DMS79 (cell line): ENCODE results near the gene ZFR.
"Not testable (repeated sequence)": the region's sequence is repeated elsewhere in the genome, so short reads cannot be mapped to it uniquely, and the experiment has no call there.

ENCODE experiments used
- DNase-seq: peaks from one replicate; lab custom pipeline; 2025; lab: John Stamatoyannopoulos, UW

Gene ZFR

DNA sequence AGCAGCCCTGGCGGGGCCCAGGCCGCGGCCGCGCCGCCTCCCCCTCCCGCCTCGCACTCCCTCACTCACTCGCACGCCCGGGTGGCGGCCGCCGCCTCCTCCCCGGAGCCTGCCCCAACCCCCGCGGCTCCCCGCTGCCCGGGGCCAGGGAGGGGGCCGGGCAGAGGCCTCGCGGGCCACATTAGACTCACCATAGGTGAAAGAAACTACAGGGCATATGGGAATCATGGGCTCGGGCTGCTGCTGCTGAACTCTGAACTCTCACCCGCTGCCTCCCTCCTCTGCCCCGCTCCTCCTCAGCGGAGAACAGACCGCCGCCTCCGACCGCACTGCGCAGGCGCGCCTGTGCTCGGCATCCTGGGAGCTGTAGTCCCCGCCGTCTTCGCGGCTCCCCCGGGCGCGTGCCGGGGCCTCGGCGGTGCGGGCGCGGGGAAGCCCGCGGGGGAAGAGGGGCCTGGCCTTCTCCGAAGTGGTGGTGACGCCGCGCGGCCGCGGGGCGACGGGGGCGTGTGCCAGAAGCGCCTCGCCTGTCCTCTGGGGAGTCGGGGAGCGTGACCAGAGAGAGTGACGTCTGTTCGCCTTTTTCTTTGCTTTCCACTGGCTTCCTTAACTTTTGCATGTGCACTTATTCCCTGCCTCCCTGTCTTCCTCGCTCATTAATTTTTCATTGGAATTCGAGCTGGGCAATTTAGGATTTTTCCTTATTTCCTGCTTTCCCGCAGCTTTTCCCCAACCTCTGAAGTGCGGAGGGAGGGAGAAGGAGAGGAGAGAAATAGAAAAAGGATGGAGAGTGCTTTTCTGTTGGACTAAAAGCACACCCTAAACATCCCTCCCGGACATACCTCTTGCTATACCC is at the start of gene ZFR:
TSS of gene ZFR (minus strand) at position 310 of the 856 bp plus-strand sequence. CDS start at position 228, 82 bp downstream.
- DNase-seq = peak; percentile 6

DNA sequence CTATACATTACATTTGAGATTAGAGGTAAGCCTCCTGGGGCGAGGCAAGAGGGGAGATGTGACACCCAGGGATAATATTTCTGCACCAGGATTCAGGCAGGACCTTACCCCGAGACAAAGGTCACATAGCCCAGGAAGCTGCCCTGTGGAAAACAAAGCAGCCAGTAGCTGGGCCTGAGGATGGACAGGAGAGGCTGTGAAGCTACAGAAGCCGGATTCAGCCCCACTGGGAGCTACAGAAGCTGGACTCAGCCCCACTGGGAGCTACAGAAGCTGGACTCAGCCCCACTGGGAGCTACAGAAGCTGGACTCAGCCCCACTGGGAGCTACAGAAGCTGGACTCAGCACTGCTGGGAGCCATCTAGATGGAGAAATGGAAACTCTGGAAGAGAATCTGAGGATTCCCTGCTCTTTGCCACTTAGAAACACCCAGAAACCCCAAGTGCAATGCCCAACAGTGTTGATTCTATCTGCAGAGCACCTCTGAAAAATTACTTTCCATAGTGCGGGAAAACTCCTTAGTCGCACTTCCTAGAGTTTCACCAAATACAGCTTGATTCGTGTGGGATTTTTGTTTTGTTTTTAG is 46.5 kb upstream of the ZFR start:
- DNase-seq = no peak

DNA sequence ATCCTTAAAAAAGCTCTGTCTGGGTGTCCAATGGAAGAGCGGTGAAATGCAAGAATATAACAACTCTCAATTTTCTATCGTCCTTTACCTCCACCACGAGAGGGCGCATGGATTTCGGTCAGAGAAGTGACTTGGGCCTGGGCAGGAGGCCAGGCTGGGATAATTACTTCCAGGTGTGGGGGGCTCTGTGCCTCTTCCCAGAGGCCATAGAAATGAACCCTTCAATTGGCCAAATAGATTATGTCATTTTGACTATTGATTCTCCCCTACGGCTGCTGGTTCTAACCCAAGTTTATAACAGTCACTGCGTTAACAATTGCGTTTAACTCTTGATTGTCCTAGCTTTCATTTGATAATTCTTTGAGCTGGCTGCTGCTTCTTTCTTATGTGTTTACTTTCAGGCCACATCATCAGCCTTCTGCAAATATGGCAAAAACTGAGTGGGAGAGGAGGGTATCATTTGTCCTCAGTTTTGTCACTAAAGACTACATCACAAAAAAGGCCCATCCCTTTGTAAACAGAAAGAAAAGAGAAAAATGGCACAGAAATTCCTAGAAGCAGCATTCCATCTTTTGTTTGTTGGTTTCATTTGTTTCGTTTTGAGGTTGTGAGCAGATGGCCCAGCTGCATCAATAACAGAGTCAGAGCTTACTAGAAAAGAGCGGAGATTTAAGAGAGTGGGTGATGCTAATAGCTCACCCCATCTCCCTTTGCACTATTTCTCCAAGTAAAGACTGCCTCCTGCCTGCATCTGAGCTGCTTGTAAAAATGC is 45.4 kb upstream of the ZFR start:
- peak; percentile 21 for DNase-seq

DNA sequence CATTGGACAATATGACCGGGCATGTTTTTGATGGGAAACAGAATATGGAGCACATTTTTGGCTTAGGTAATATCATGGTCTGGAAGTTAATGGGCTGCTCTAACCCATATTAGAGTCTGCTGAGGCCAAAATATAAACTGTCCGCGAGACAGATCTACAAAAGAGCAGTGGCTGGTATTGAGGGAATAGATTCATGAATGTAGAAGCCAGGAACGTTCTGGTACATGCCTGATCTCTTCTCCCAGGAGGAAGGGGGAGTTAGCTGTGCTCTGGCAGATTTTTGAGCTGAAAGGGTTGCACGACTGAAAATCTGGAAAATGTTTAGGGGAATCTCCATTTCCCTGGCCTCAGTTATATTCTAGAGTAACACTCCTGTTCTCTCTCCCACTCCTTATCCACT is 42.9 kb upstream of the ZFR start:
- DNase-seq = no peak

DNA sequence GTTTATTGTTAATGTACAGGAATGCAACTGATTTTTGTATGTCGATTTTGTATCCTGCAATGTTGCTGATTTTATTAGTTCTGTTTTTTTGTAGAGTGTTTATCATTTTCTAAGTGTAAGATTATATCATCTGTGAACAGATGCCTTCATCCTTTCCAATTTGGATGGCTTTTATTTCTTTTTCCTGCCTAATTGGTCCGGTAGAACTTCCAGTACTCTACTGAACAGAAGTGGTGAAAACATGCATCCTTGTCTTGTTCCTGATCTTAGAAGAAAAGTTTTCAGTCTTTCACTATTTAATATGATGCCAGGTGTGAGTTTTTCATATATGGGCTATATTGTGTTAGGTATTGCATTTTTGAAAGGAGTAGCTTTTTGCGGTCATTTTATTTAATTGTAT is 42.5 kb upstream of the ZFR start:
- no peak for DNase-seq

DNA sequence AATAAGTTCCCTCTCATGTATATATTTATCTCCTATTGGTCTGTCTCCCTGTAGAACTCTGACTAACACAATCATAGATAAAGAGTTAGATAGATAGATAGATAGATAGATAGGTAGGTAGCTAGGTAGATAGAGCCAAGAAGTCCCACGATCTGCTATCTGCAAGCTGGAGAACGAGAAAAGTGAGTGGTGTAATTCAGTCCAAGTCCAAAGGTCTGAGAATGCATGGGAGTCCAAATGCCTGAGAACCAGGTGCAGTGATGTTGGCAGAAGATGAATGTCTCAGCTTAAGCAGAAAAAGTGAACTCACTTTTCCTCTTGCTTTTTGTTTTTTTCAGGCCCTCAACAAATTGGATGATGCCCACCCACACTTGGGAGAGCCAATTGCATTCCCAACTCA is 37.7 kb upstream of the ZFR start:
- DNase-seq = no peak

DNA sequence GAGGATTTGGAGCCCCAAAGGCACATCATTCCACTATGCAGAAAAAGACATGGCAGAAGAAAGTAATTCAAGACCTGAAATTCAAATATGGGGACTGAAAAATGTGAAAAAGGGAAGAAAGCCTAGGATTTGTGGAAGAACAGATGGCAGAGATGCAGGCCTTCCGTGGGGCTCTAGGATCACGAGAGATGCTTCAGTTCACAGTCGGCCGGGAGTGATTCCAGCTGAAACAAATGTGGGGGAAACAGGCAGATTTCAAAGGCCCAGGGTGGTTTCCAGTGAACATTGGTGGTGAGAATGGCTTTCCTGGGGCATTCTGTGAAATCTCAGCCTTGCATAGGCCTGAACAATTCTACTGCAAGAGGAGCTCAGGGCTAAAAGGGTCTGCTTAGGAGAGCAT is 34.6 kb upstream of the ZFR start:
- DNase-seq = no peak

DNA sequence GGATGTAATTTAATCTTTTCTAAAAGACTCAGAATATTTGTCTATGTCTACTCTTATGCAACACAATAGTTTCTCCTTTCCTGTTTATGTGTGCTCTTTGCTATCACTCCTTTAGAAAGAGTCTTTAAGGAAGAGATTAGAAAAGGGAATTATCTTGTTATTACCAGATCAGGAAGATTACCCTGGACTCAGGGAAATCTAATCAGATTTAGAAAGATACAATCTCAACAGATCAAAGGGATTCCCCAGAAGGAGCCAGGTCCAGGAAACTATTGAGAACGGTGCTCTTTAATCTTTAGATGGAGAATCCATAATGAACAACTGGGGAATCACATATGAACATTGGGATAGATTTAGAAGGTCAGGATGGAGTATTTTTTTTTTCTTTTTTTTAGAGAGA is 32.4 kb upstream of the ZFR start:
- DNase-seq = no peak

DNA sequence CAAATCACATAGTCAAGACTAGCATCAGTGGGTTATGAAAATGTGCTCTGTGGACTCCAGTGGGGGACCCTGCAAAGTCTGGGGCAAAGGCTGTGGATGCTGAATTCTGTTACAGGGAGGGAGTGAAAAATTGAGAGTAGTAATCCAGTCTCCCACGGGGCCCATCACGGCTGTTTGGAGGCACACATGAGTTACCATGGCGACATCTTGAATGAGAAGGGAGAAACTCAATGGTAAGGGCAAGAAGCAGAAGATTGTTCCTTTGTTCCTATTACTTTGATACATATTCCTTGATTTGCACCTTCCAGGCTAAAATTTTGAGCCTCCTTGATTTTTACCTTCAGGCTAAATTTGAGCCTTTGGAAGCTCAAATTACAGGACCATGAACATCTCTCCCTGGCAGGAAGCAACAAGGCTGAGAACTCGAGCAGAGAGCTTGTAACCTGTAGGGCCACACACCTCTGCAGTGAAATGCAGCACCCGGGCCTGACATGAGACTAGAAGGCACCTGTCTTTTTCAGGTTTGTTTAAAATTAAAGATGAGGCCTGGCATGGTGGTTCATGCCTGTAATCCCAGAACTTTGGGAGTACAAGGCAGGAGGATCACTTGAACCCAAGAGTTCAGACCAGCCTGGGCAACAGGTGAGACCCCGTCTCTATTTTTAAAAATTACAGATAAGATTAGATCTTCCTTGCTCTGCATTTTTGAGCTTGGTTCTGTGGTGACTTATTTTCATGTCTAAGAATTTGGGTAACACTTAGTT is 31.0 kb upstream of the ZFR start:
- DNase-seq = peak; percentile 3

DNA sequence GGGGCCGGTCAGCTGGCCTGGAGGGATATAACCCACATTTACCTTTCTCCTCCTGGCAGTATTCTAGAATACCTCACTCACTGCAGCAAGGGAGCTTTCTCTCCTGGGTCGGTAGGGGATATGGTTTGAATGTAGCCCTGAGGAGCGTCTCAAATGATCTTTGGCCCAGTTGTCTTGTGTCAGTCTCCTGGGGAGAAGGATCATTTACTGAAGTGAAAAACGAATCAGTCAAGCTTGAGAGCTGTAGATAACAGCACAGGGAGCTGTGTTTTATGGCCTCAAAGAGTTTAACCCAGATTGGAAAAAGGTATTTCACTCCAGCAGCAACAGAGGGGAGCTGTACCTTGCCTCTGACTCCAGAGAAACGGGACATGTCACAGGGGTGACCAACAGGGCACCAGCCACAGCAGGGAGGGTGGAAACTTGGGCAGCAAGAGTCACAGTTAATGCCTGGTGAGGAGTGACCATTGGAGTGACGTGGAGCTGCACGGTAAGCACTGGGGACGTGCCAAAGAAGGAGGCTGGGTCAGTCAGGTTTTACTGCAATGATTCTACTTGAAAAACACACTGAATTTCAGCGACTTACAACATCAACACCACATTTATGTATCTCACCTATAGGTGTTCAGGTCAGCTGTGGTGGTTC is 29.8 kb upstream of the ZFR start:
- no peak for DNase-seq

DNA sequence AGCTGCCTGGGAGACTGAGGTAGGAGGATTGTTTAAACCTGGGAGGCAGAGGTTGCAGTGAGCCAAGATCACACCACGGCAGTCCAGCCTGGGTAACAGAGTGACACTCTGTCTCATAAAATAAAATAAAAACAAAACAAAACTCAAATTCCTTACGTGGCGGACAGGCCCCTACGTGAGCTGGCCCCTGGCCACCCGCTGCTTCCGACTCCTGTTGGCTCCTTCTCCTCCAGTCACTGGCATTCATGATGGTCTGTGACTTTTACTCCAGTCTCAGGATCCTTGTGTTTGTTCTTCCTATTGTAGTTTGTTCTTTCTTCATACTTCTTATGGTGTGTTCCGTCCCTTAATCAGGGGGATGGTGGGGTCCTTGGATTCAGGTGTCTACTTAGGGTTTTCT is 28.5 kb upstream of the ZFR start:
- no peak for DNase-seq

DNA sequence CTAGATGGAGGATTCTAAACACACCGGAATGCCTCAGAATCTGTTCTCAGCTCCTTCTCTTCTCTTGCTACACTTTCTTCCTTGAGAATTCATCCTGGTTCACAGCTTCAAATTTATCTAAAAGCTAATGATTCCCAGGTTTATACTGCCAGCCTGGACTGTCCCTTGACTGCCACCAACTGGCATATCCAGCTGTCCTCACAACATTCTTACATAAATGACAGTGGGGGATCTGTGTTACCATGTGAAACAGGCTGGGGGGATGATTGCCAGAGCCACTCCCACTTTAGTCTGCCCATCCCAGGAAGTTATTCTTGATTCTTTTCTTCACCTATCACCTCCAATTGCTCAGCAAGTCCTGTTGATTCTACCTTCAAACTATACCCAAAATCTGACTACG is 27.2 kb upstream of the ZFR start:
- DNase-seq = no peak

DNA sequence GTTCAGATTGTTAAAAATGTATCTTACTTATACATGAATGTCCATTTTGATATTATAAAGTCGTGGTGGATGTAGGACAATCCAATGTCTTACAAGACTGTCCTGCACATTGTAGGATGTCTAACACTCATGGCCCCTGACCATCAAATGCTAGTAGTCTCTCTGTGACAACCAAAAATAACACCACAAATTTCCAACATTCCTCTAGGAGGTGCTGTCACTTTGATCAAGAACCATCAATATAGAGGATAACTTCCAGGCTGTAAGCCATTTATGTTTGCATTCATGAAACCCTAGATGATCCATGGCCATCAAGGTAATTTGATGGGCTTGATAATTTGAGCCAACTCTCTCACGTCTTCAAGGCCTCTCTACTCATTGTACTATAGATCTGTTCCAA is 20.5 kb upstream of the ZFR start:
- DNase-seq = no peak

DNA sequence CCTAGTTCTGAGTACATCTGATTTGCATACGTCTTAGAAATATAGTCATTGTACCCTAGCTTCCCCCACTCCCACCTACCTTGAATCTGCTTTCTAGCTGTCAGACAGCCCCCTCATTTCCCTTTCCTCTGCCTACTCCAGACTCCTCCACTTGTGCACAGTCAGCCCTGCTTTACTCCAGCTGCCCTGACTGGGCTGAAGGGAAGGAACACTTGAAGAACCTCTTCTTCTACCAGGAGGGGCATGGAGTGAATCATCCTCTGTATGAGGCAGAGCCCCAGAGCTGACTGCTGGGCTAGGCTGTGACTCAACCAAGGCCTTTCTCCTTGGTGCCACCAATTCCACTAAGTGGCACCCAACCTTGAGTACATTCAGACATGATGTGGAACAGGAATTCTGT is 18.1 kb upstream of the ZFR start:
- DNase-seq = no peak

DNA sequence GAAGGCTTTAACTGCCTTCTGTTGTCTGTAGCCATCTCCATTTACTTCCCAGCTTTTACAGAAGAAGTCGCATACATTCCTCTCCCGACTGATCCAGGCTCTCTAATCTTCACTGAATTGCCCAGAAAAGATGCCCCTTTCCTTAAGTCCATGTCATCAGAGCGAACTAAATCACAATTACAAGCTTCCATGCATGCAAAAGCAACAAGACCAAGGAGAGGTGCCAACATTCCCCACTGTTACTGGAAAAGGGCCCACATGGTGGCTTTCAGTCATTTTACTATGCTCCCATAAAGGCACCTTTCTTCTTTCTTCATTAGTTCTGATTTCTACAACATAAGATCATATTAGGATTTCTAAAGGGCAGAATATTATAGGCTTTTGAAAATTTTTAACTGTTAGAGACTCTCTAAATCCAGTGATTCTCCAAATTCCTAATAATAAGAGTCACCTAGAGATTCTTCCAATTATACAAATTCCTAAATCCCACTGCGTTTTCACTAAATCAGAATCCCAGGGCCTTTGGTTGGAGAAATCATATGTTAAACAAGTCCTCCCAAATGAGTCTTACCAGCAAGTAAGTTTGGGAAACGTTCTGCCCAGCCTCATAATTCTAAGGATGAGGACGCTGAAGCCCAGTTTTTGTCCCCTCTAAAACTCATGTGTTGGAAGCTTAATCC is 17.0 kb upstream of the ZFR start:
- DNase-seq = no peak

DNA sequence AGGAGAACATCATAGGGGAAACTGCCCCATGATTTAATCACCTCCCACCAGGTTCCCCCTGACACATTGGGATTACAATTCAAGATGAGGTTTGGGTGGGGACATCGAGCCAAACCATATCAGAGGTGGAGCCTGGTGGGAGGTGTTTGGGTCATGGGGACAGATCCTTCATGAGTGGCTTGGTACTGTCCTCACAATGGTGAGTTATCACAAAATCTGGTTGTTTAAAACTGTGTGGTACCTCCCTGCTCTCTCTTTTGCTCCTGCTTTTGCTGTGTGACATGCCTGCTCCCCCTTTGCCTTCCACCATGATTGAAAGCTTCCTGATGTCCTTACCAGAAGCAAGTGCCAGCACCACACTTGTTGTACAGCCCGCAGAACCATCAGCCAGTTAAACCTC is 16.2 kb upstream of the ZFR start:
- no peak for DNase-seq

DNA sequence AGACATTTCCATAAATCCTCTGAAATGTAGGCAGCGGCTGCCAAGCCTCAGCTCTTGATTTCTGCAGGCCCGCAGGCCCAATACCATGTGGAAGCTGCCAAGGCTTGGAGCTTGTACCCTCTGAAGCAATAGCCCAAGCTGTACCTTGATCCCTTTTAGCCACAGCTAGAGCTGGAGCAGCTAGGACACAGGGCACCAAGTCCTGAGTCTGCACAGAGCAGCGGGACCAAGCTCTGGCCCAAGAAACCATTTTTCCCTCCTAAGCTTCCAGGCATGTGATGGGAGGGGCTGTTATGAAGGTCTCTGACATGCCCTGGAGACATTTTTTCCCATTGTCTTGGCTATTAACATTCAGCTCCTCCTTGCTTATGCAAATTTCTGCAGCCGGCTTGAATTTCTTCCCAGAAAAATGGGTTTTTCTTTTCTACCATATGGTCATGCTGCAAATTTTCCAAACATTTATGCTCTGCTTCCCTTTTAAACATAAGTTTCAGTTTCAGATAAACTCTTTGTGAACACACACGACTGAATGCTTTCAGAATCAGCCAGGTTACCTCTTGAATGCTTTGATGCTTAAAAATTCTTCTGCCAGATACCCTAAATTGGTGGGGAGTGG is 14.4 kb upstream of the ZFR start:
- no peak for DNase-seq

DNA sequence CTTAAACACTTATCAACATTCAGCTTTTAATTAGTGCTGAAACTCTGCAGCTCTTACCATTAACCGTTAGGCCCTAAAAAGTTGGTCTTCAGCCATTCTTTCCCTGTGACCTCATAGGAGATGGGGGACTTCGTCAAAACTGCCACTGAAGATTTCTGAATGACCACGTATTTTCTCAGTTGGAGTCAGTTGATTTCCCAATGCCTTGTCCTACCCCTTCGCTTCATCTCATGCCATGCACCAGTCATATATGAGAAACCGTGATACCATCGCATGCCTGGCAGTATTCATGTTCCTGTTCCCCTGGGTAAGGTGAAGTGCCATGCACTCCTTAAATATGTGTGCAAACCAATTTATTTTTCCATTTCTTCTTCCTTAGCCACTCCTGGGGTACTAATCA is 10.8 kb upstream of the ZFR start:
- no peak for DNase-seq

DNA sequence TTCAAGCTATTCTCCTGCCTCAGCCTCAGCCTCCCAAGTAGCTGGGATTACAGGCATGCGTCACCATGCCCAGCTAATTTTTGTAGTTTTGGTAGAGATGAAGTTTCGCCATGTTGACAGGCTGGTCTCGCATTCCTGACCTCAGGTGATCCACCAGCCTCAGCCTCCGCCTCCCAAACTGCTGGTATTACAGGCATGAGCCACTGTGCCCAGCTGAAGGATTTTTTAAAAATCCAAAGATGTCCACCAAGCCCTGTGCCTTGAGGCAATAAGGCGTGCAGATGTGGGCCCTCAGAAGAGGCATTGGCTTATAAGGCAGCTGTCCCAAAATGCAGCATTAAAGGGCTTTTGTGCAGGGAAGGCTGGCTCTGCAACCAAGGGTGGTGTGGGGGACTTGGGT is 10.3 kb upstream of the ZFR start:
- DNase-seq = no peak

DNA sequence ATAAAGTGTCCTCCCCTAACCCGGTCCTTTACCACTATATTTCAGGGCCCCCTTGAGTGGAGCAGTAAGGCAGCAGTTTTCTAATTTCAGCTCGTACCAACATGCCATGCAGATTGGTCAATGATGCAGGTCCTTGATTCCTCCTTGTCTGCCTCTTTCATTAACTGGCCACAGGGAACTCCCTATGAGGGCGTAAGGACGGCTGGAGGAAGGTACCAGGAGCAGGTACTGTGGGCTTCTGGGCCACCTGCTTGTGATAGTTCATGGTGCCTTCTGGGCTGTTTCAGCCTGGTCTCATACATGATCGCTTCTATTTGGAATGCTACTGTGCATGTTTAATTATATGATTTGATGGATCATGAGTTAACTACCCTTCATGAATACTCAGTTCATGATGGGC is 9.4 kb upstream of the ZFR start:
- no peak for DNase-seq

DNA sequence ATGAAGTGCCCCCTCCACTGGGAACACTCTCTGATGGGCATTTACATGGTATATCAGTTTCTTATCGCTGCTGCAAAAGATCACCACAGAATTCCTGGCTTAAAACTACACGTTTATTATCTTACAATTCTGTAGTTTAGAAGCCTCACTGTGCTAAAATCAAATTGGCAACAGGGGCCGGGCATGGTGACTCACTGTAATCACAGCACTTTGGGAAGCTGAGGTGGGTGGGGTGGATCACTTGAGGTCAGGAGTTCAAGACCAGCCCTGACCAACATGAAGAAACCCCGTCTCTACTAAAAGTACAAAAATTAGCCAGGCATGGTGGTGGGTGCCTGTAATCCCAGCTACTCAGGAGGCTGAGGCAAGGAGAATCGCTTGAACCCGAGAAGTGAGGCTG is 7.8 kb upstream of the ZFR start:
- not testable (repeated sequence) for DNase-seq
